Inferior parietal cortex (tissue), 1 donor: ENCODE results near the gene ZNF385A.

Experiments used
- DNase-seq: peaks from one replicate; pipeline ENCODE4 v3.0.0-alpha.2; 2016; ENCODE audit errors: extremely low spot score

ZNF385A gene

GRCh38 chr12:54373649-54374561, 10.6 kb downstream of the ZNF385A start:
- DNase-seq: no peak

- DNase-seq: no peak
Observed at GRCh38 chr12:54372113-54372806, 12.3 kb downstream of the ZNF385A start.

DNA sequence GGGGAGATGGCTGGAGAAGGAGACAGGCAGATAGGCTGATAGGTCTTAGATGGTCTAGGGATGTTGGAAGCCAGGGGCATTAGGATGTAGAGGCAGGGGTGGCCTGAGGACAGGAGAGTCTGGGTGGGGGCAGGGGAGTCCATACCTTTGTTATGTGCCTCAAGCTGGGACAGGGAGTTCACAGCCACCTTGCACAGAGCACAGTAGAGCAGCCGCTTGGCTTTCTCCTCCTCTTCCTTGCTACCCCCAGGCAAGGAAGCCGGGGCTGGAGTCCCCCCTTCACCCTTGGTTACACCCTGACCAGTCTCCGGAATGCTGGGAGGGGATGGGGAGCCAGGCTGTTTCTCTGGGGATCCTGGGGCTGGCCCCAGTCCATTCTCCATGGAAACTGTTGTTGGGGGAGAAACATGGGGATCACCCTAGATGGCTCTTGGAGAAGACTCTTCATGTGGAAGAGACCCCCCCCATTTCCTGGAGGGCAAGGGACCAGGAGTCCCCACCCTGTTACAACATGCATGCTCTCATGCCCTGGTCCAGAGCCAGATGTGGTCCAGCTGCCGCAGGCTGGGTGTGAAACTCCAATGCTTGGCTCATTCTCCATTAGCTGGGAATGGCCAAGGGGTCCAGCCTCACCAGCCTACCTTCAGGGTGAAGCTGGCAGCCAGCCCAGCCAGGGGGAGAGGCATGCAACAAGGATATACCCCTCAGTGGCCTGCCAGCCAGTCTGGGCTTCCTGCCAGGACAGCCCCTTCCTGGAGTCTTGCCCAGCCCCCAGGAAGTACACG, 13.0 kb downstream of the ZNF385A start:
- DNase-seq: no peak

GRCh38 chr12:54370171-54370730, 14.3 kb downstream of the ZNF385A start:
- DNase-seq: peak; percentile 71

GRCh38 chr12:54369597-54370131, 14.9 kb downstream of the ZNF385A start:
- DNase-seq: no peak

DNA sequence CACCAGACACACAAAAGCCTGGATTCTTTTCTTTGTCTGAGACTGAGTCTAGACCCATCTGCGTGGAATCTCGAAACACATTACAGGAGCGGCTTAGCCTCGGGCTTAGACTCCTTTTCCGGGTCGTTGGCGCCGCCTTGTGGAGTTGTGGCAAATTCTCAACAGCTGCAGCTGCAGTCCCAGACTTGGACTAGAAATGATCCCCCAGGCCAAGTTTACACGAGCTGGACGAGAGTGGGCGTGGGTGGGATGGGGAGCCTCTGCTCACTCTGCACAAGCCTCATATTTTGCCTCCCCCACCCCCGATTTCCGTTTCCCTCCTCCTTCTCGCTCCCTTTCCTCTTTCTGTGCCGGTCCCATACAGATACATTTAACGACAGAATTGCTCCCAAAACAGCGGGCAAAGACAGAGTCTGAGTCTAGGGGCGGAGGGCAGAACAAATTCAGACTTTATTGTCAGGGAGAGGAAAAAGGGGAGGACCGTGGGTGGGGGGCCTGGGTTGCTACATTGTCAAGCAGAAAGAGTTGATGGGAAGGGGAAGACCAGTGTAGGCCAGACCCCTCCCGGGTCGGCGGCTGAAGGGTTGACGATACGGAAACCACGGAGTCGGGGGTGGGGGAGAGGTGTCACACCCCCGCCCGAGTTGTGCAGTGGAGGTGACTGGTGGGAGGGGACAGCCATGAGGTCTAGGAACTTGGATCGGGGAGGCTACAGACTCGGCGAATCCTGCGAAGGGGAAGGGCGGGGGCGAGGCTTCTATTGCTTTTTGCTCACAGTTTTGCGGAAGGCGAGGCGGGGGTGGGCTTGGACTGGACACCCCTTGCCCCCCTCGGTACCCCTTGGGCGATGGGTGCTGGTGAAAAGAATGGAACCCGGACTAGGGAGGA, 15.6 kb downstream of the ZNF385A start:
- DNase-seq: peak; percentile 92

DNA sequence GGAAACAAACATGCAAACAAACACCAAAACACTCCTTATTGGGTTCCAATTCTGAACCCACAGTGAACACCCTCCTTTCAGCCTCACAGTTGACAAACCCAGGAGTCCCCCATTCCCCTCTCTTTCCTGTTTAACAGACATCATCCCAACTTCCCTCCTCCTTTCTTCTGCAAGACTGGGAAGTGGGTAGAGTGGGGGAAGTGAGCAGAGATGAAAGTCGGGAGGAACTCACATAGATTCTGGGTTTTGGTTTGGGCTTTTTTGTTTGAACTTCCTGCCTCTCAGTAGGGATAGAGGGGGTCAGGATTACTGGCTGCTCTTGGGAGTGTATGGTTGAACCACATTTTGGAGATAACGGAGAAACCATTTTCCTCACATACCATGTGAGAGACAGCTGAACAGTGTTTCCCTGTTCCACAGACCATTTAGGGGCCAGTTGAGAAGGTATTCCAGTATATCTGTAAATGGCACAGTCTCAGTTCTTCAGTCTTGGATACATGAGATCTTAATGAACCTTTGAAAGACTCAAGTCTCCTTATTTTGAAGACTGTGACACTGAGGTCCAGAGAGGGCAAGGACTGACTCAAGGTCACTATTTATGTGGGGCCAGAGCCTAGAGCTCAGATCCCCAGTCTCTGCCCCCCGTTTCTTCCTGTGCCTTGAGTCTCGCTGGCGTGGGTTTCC, 16.4 kb downstream of the ZNF385A start:
- no peak for DNase-seq

- DNase-seq: no peak
Observed at GRCh38 chr12:54364413-54364812, 20.1 kb downstream of the ZNF385A start, which contains the start of gene GPR84. TSS of gene GPR84 (minus strand) at chr12:54364486. CDS start at chr12:54363851, 635 bp downstream.

GRCh38 chr12:54363618-54364017, 20.9 kb downstream of the ZNF385A start:
- DNase-seq: no peak

- DNase-seq: no peak
Observed at GRCh38 chr12:54363047-54363446, 21.5 kb downstream of the ZNF385A start.

DNA sequence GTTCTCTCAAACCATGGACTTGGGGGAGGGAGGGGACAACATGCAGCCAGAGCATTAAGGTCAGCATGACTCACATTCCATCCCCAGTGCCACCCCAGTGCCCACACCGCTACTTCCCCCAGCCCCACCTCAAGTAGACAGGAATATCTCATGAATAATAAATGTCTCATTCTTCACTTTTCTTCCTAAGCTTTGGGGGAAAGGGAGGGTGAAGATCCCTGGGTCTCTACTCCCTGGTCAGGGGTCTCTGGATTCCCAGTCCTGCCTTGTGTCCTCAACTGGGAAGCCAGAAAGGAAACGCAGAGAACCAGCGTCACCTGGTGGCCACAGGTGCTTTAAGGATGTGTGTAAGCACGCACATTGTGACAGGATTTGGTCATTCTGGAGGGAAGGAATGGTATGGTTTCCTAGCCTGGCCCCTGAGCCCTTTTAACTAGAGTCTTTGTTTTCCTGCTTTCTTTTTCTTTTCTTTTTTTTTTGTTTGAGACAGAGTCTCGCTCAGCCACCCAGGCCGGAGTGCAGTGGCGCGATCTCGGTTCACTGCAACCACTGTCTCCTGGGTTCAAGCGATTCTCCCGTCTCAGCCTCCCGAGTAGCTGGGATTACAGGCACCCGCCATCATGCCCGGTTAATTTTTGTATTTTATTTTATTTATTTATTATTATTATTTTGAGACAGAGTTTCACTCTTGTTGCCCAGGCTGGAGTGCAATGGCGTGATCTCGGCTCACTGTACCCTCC, 23.6 kb downstream of the ZNF385A start:
- DNase-seq: peak; percentile 88

GRCh38 chr12:54359762-54360351, 24.7 kb downstream of the ZNF385A start:
- DNase-seq: no peak

GRCh38 chr12:54358945-54359761, 25.4 kb downstream of the ZNF385A start:
- DNase-seq: peak; percentile 99

DNA sequence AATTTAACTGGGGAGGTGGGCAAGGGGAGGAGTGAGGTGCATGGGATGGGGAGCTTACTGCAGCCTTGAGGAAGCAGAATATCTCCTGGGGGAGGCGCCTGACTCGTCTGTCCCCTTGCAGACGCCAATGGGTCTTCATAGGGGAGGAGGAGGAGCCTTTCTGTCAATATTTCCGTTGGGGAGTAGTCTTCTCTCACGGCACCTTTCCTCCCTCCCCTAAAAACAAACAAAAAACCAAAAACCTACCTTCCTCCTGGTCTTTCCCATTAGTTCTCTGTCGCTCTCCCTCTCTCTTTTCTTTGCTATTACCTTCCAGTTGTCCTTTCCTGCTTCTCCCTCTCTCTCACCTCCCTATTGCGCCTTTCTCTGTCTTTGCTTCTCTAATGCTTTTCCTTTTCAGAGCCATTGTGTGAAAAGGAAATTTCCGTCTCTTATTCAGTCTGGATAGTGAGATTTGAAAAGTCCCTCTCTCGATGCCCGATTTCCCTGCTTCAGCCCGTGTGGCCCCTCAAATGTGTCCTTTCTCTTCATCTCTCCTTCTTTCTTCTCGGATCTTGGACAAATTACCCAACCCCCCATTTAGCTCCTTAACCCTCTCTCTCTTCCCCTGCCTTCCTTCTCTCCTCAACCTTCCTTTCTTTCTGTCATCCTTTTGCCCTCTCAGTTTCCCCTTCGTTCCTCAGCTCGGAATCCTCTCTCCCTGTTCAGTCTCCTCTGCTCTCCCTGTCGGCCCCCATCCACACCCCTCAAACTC, 26.2 kb downstream of the ZNF385A start:
- DNase-seq: peak; percentile 67

GRCh38 chr12:54357506-54358190, 26.9 kb downstream of the ZNF385A start:
- no peak for DNase-seq

- no peak for DNase-seq
Observed at GRCh38 chr12:54356951-54357356, 27.6 kb downstream of the ZNF385A start.
